ENCODE results near the gene PRR20D. TPM values are rescaled to one million over a fixed set of nuclear protein-coding genes. Genes with fewer than 3 reads are reported as not detected.
"Not testable (repeated sequence)": the region's sequence is repeated elsewhere in the genome, so short reads cannot be mapped to it uniquely, and the experiment has no call there.

The PRR20D gene
- total and polyA plus RNA-seq, 2 experiments from 2014 or later = not detected

DNA sequence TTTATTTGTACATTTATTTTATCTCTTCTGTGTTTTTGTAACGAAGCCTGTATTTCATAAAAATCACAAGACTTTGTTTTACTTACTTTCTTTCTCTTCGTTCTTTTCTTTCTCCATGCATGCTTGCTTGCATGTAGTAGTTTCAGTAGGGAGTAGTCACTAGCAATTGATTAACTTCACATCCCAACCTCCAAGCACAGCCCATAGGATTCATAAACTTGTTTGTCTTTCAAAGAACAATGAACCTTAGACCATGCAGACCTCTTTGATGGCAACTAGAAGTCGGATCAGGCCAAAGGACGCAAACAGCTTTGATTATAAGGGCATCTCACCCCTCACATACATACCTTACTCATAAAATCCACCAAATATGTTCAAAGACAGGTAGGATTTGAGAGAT, 22.8 kb upstream of the PRR20D start:
- Histone ChIP-seq H3K9me2 (ENCODE audit: insufficient read depth) (no peaks in the 10 kb centered on the region), H3K4me1 (ENCODE audit: insufficient read depth) (no peaks in the 10 kb centered on the region), H3K79me2 (ENCODE audit: insufficient read depth) (no peaks in the 10 kb centered on the region), H2AFZ (no peak overlapping the region), H3K9ac (no peak overlapping the region), H3F3A (ENCODE audit: insufficient read depth) (no peaks in the 10 kb centered on the region), H3K27ac (no peak overlapping the region), H3K27me3 (replicated peaks; ENCODE audit: insufficient read depth) (no peaks in the 10 kb centered on the region), H3K36me3 (ENCODE audit: low read depth) (no peaks in the 10 kb centered on the region), H3K9me3 (ENCODE audit: low read depth) (no peaks in the 10 kb centered on the region), H3K4me3 (no peak overlapping the region), H4K20me1 (ENCODE audit: insufficient read depth) (no peaks in the 10 kb centered on the region), H3K4me2 (ENCODE audit: unreplicated experiment) (no peak overlapping the region)
- in situ Hi-C loops (cut with MboI) = no loop called here
- no peak for DNase-seq
- 12 to 21% methylated on average over 4 of the region's 4 CpGs for WGBS, 2 experiments (ENCODE audit: low coverage in 1 of 2, low lambda C conversion rate in 2 of 2, missing lambda C conversion rate in 2 of 2)
- TF ChIP-seq EZH2phosphoT487 (IDR thresholded peaks at IDR 0.05; ENCODE audit: insufficient read depth, low read depth) = no peak

DNA sequence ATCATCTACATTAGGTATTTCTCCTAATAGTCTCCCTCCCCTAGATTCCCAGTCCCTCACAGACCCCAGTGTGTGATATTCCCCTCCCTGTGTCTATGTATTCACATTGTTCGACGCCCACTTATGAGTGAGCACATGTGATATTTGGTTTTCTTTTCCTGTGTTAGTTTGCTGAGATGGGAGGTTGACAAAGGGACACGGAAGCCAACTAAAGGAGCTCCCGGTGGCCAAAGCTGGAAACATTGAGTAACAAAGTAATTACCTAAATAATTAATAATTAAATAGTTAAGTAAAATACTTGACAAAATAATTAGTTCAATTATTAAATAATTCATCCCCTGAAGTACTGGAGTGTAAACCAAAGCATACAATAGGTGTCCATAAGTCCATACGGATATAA, 21.4 kb upstream of the PRR20D start:
- Histone ChIP-seq H3K27me3 (replicated peaks; ENCODE audit: insufficient read depth) (no peaks in the 10 kb centered on the region), H3K27ac (no peak overlapping the region), H3K4me1 (ENCODE audit: insufficient read depth) (no peaks in the 10 kb centered on the region), H3K79me2 (ENCODE audit: insufficient read depth) (no peaks in the 10 kb centered on the region), H2AFZ (no peak overlapping the region), H3K4me2 (ENCODE audit: unreplicated experiment) (no peak overlapping the region), H3K36me3 (ENCODE audit: low read depth) (no peaks in the 10 kb centered on the region), H3K9me3 (ENCODE audit: low read depth) (no peaks in the 10 kb centered on the region), H3K9me2 (ENCODE audit: insufficient read depth) (no peaks in the 10 kb centered on the region), H3F3A (ENCODE audit: insufficient read depth) (no peaks in the 10 kb centered on the region), H3K9ac (no peak overlapping the region), H3K4me3 (no peak overlapping the region), H4K20me1 (ENCODE audit: insufficient read depth) (no peaks in the 10 kb centered on the region)
- in situ Hi-C loops (cut with MboI) = no loop called here
- no peak for TF ChIP-seq EZH2phosphoT487 (IDR thresholded peaks at IDR 0.05; ENCODE audit: insufficient read depth, low read depth)
- no peak for TF ChIP-seq EZH2 (IDR thresholded peaks at IDR 0.05; ENCODE audit: insufficient read depth, poor library complexity, severe bottlenecking)
- WGBS, 2 experiments (ENCODE audit: low coverage in 1 of 2, low lambda C conversion rate in 2 of 2, missing lambda C conversion rate in 2 of 2) = 48 to 54% methylated on average over 5 of the region's 5 CpGs
- no peak for DNase-seq

DNA sequence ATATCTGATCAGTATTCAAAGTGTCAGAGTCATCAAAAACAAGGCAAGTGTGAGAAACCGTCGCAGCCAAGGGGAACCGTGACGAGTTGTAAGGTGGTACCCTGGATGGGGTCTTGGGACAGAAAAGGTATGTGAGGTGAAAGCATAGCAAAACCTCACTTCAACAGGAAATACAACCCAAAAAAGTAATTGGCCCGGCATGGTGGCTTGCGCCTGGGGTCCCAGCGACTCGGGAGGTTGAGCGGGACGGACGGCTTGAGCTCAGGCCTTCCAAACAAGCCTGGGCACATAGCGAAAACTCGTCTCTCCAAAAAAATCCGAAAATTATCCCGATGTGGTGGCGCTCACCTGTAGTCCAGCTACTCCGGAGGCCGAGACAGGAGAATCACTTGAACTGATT, 20.7 kb upstream of the PRR20D start:
- in situ Hi-C loops (cut with MboI); H4K20me1 ChIP-seq (ENCODE audit: insufficient read depth); DNase-seq; H3K27me3 ChIP-seq (replicated peaks; ENCODE audit: insufficient read depth); H3K4me2 ChIP-seq (ENCODE audit: unreplicated experiment); H3K4me1 ChIP-seq (ENCODE audit: insufficient read depth); H3K79me2 ChIP-seq (ENCODE audit: insufficient read depth); H2AFZ ChIP-seq; H3F3A ChIP-seq (ENCODE audit: insufficient read depth); H3K9me2 ChIP-seq (ENCODE audit: insufficient read depth); H3K9me3 ChIP-seq (ENCODE audit: low read depth); H3K36me3 ChIP-seq (ENCODE audit: low read depth); H3K4me3 ChIP-seq; H3K27ac ChIP-seq; H3K9ac ChIP-seq: not testable (repeated sequence)
- 71 to 73% methylated on average over 5 to 14 of the region's 18 CpGs for WGBS, 2 experiments (ENCODE audit: low coverage in 1 of 2, low lambda C conversion rate in 2 of 2, missing lambda C conversion rate in 2 of 2)

DNA sequence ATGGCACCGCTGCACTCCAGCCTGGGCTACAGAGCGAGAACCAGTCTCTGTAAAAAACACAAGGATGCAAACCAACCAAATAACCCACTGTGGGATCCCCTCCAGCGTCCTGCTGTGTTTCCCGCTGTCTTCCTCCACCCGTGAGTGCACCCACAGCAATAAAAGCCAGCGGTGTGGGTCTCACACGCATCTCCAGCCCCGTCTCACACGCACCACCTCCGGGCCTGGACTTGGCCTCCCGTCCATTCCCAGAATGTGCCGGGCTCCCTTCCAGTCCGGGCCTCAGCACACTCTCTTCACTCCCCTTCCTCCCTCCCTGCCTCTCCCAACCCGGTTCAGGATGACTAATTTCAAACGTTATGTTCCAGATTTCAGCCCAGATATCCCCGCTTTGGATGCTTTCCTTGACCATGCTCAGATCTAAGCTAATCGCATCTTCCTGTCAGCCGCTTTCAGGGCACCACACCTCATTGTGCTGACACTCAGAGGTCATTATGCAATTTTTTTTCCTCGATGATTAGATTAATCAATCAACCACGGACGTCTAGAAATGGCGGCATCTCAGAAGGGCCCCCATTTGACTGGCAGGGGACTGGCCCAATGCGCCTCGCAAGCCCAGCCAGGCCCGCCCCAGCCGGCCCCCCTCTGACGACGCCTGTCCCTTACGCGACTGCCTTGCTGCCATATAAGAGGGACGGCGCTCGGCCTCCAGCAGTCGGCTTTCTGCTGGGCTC, 20.0 kb upstream of the PRR20D start, which contains the start of gene PRR20A:
PRR20A (plus strand) TSS at position 684 of the 734 bp plus-strand sequence. CDS start 387 bp downstream, outside the sequence.
- H3K36me3 ChIP-seq (ENCODE audit: low read depth); H3K27ac ChIP-seq; H3K4me3 ChIP-seq; H4K20me1 ChIP-seq (ENCODE audit: insufficient read depth); H3K4me2 ChIP-seq (ENCODE audit: unreplicated experiment); H3K27me3 ChIP-seq (replicated peaks; ENCODE audit: insufficient read depth); H3K9ac ChIP-seq; H3F3A ChIP-seq (ENCODE audit: insufficient read depth); H3K4me1 ChIP-seq (ENCODE audit: insufficient read depth); H3K9me2 ChIP-seq (ENCODE audit: insufficient read depth); in situ Hi-C loops (cut with MboI); DNase-seq; H2AFZ ChIP-seq; H3K9me3 ChIP-seq (ENCODE audit: low read depth); H3K79me2 ChIP-seq (ENCODE audit: insufficient read depth): not testable (repeated sequence)
- 55 to 66% methylated on average over 7 to 13 of the region's 34 CpGs for WGBS, 2 experiments (ENCODE audit: low coverage in 1 of 2, low lambda C conversion rate in 2 of 2, missing lambda C conversion rate in 2 of 2)

DNA sequence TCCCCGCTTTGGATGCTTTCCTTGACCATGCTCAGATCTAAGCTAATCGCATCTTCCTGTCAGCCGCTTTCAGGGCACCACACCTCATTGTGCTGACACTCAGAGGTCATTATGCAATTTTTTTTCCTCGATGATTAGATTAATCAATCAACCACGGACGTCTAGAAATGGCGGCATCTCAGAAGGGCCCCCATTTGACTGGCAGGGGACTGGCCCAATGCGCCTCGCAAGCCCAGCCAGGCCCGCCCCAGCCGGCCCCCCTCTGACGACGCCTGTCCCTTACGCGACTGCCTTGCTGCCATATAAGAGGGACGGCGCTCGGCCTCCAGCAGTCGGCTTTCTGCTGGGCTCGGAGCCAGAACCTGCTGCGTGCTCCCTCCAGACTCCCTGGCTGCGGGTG, 13.2 kb upstream of the PRR20D start, which contains the start of gene PRR20B:
PRR20B (plus strand) TSS at position 301 of the 400 bp plus-strand sequence. CDS start 387 bp downstream, outside the sequence.
- H3K4me3 ChIP-seq; DNase-seq; H3K27ac ChIP-seq; H3K9me2 ChIP-seq (ENCODE audit: insufficient read depth); H3K9me3 ChIP-seq (ENCODE audit: low read depth); H3K27me3 ChIP-seq (replicated peaks; ENCODE audit: insufficient read depth); H3K4me1 ChIP-seq (ENCODE audit: insufficient read depth); H2AFZ ChIP-seq; H3K36me3 ChIP-seq (ENCODE audit: low read depth); H3K79me2 ChIP-seq (ENCODE audit: insufficient read depth); in situ Hi-C loops (cut with MboI); H4K20me1 ChIP-seq (ENCODE audit: insufficient read depth); H3K9ac ChIP-seq; H3F3A ChIP-seq (ENCODE audit: insufficient read depth); H3K4me2 ChIP-seq (ENCODE audit: unreplicated experiment): not testable (repeated sequence)
- WGBS, 2 experiments (ENCODE audit: low coverage in 1 of 2, low lambda C conversion rate in 2 of 2, missing lambda C conversion rate in 2 of 2) = no CpG with 5 or more reads among the region's 22 CpGs

DNA sequence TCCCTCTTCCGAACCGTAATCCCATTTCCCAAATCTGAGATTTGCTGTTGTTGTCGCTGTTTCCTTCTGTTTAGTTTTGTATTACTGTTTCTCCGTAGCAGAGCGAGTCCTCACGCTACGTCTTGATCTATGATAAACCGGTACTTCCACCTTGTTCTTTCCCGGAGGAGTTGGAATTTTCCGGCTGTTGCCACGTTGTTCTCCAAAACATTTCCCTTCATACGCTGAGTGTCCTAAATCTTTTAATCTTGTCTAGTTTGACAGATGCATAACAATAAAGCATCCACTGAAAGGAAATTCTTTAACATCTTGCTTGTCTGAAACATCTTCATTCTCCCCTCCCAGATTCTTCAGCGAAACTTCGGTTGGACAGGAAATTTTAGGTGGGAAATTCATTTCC, 12.3 kb upstream of the PRR20D start:
- H3F3A ChIP-seq (ENCODE audit: insufficient read depth); H3K4me1 ChIP-seq (ENCODE audit: insufficient read depth); in situ Hi-C loops (cut with MboI); H3K4me3 ChIP-seq; H4K20me1 ChIP-seq (ENCODE audit: insufficient read depth); H3K9me3 ChIP-seq (ENCODE audit: low read depth); H3K79me2 ChIP-seq (ENCODE audit: insufficient read depth); H3K4me2 ChIP-seq (ENCODE audit: unreplicated experiment); H3K9ac ChIP-seq; H3K36me3 ChIP-seq (ENCODE audit: low read depth); H3K9me2 ChIP-seq (ENCODE audit: insufficient read depth); H3K27me3 ChIP-seq (replicated peaks; ENCODE audit: insufficient read depth); H3K27ac ChIP-seq; H2AFZ ChIP-seq; DNase-seq: not testable (repeated sequence)
- 69 to 73% methylated on average over 10 of the region's 14 CpGs for WGBS, 2 experiments (ENCODE audit: low coverage in 1 of 2, low lambda C conversion rate in 2 of 2, missing lambda C conversion rate in 2 of 2)

DNA sequence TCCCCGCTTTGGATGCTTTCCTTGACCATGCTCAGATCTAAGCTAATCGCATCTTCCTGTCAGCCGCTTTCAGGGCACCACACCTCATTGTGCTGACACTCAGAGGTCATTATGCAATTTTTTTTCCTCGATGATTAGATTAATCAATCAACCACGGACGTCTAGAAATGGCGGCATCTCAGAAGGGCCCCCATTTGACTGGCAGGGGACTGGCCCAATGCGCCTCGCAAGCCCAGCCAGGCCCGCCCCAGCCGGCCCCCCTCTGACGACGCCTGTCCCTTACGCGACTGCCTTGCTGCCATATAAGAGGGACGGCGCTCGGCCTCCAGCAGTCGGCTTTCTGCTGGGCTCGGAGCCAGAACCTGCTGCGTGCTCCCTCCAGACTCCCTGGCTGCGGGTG, 6.7 kb upstream of the PRR20D start, which contains the start of gene PRR20C:
PRR20C (plus strand) TSS at position 301 of the 400 bp plus-strand sequence. CDS start 387 bp downstream, outside the sequence.
- H3K27me3 ChIP-seq (replicated peaks; ENCODE audit: insufficient read depth); H3K4me3 ChIP-seq; H3K4me2 ChIP-seq (ENCODE audit: unreplicated experiment); DNase-seq; H3K9me2 ChIP-seq (ENCODE audit: insufficient read depth); in situ Hi-C loops (cut with MboI); H2AFZ ChIP-seq; H3K27ac ChIP-seq; H3K36me3 ChIP-seq (ENCODE audit: low read depth); H3K9ac ChIP-seq; H3K9me3 ChIP-seq (ENCODE audit: low read depth); H4K20me1 ChIP-seq (ENCODE audit: insufficient read depth); H3K4me1 ChIP-seq (ENCODE audit: insufficient read depth); H3F3A ChIP-seq (ENCODE audit: insufficient read depth); H3K79me2 ChIP-seq (ENCODE audit: insufficient read depth): not testable (repeated sequence)
- no CpG with 5 or more reads among the region's 22 CpGs for WGBS, 2 experiments (ENCODE audit: low coverage in 1 of 2, low lambda C conversion rate in 2 of 2, missing lambda C conversion rate in 2 of 2)

All from GM23248 (cell line).